ENCODE measurements around the gene FMN1. TPM values are rescaled to one million over a fixed set of nuclear protein-coding genes. Genes with fewer than 3 reads are reported as not detected.

The FMN1 gene
- total RNA-seq, 2 donors from 2014 or later = 5.4 to 9.4 TPM

- intact Hi-C loops (cut with DNase I) = no loop called here
- DNase-seq (no peak), ATAC-seq (no peak)
These were observed 392.1 kb downstream of the FMN1 start for GRCh38 chr15:32802286-32802936.

DNA sequence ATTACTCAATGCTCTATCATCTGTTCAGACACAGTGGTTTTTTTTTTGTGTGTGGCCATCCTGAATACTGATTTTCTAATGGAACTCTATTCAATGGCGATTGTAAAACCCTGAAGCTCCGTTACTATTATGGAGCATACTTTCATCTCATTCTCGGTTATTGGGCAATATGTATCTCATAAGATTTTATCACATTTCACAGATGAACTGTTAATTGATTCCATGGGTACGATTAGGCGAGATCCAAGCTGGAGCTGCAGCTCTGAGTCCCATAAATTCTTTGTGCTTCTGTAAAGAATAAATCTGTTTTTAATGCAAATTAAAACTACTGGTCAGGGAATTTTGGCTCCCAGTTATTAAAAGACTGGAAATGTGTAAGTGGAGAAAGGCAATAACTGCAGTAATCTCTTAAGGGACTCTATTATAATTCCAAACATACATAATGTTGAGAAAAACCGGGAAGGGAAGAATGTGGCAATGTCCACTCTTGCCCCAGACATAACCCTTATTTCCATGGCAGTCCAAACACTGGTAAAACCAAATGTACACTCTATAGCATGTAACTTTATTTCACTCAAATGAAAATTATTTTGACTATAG, 394.5 kb downstream of the FMN1 start:
- DNase-seq (no peak), ATAC-seq (no peak)
- intact Hi-C loops (cut with DNase I) = no loop called here

GRCh38 chr15:32796856-32797255, 397.7 kb downstream of the FMN1 start:
- intact Hi-C loops (cut with DNase I) = no loop called here
- ATAC-seq (no peak), DNase-seq (no peak)

GRCh38 chr15:32794973-32795372, 399.5 kb downstream of the FMN1 start:
- intact Hi-C loops (cut with DNase I) = no loop called here
- no peak for ATAC-seq
- DNase-seq = no peak

GRCh38 chr15:32792436-32792835, 402.1 kb downstream of the FMN1 start:
- no peak for ATAC-seq

GRCh38 chr15:32790352-32790999, 404.0 kb downstream of the FMN1 start:
- intact Hi-C loops (cut with DNase I) = no loop called here
- no peak for ATAC-seq
- no peak for DNase-seq

More at GRCh38 chr15:32792436-32792835, 402.1 kb downstream of the FMN1 start:
- intact Hi-C loops (cut with DNase I) = no loop called here
- DNase-seq = no peak

DNA sequence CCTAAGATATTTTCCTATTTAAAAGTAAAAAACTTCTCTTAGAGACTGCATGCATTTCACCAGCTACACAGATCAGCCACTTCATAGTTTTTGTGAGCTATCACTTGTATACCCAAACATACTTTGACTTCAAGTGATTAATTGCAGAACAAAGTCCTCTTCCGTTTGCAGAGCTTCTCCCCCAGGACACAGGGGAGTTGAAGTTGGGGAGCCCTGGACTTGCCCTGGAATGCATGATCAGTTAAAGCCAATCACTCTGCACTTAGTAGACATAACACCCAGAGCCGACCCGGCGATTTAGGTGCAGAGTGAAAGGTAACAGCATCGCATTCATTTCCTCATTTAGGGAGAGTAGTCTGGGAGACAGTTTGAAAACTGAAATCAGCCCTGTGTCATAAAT, 406.6 kb downstream of the FMN1 start:
- no peak for ATAC-seq
- DNase-seq = no peak
- intact Hi-C loops (cut with DNase I) = no loop called here

GRCh38 chr15:32786906-32787305, 407.6 kb downstream of the FMN1 start:
- DNase-seq (no peak), ATAC-seq (no peak)
- intact Hi-C loops (cut with DNase I) = no loop called here

GRCh38 chr15:32784581-32784980, 409.9 kb downstream of the FMN1 start:
- ATAC-seq = no peak
- intact Hi-C loops (cut with DNase I) = no loop called here
- DNase-seq = no peak

GRCh38 chr15:32781781-32782180, 412.7 kb downstream of the FMN1 start:
- no peak for DNase-seq
- no peak for ATAC-seq
- intact Hi-C loops (cut with DNase I) = no loop called here

- no peak for ATAC-seq
- no peak for DNase-seq
- intact Hi-C loops (cut with DNase I) = no loop called here
These were observed 415.9 kb downstream of the FMN1 start for GRCh38 chr15:32778391-32779176.

- ATAC-seq = no peak
- intact Hi-C loops (cut with DNase I) = no loop called here
These were observed 419.4 kb downstream of the FMN1 start for GRCh38 chr15:32775103-32775502.

GRCh38 chr15:32774022-32774421, 420.5 kb downstream of the FMN1 start:
- intact Hi-C loops (cut with DNase I) = no loop called here
- ATAC-seq (no peak), DNase-seq (no peak)

More at GRCh38 chr15:32775103-32775502, 419.4 kb downstream of the FMN1 start:
- DNase-seq = no peak

DNA sequence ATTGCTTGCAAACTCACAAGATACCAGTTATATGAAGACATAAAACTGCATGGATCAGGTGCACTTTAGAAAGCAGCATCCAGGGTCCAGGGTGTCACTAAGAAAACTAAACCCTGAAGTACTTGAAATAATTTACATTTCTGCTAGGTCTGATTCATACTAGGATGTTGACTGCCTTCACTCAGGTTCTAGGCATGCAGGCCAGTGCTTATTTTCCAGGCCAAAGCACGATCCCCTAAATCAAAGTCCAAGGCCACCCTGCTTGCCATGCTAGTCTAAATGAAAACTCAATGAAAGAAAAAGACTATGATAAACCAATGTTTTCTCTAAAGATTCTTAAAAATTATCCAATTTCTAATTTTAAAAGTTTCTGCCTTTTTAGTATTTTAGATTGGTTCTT, 427.3 kb downstream of the FMN1 start:
- intact Hi-C loops (cut with DNase I) = no loop called here
- DNase-seq (no peak), ATAC-seq (no peak)

- no peak for DNase-seq
- intact Hi-C loops (cut with DNase I) = no loop called here
- no peak for ATAC-seq
These were observed 428.4 kb downstream of the FMN1 start for GRCh38 chr15:32766101-32766500.

DNA sequence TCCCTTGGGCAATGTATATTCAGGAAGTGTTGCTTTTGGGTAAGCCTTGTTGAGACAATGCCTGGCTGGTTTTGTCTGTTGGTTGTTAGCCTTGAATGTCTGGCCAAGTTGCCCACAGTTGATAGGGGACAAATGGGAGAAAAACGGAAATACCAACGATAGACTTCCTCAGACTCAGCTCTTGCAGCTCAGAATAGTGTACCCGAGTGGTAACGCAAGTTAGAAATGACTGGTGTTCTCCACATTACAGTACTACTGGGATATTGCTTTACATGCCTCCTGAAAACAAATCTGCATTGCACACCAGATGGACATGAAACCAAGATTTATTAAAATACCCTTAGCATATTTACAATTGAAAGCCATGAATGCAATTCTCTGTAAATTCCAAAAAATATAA, 429.3 kb downstream of the FMN1 start:
- DNase-seq (no peak), ATAC-seq (no peak)
- intact Hi-C loops (cut with DNase I) = no loop called here

DNA sequence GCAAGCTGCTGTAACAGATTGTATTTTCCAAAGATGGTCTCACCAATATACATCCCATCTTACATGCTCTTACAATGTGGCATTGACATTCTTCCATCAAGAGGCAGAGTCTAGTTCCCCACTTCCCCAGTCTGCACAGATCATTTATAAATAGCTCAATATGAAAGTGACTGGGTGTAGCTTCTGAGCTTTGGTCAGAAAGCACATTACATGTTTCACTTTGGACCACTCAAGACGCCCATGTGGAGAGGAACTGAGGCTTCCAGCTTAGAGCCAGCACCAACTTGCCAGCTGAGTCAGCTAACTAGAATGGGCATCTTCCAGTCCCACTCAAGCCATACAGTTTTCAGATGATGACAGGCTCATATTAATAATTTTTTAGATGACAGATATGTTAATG, 431.2 kb downstream of the FMN1 start:
- ATAC-seq = no peak
- no peak for DNase-seq
- intact Hi-C loops (cut with DNase I) = no loop called here

DNA sequence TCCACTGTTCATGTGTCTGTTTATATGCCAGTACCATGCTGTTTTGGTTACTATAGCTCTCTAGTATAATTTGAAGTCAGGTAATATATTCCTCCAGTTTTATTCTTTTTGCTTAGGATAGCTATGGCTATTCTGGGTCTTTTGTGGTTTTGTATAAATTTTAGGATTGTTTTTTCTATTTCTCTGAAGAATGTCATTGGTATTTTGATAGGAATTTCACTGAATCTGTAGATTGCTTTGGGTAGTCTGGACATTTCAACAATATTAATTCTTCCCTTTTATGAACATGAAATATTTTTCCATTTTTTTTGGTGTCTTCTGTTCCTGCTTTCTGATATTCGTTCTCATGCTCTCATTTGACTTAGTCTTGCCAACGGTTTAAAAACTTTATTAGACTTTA, 437.1 kb downstream of the FMN1 start:
- intact Hi-C loops (cut with DNase I) = no loop called here
- DNase-seq = no peak

DNA sequence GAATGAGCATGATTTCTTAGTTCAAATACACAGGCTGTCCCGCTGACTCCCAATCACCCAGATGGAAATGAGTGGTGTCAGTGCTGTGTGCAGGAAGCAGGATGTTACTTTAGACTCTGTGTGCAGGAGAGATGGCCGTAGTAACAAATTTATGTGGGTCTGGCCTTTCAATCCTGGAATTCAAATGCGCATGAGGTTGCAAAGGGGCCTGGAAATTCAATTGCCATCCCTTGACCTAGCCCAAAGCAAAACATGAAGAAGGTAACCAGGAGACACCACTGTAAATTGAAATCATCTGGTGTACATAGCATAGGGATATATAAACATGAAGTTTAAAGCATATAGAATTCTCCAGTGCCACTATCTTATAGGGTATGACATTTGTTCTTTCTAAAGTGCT, 443.5 kb downstream of the FMN1 start:
- DNase-seq (no peak), ATAC-seq (no peak)
- intact Hi-C loops (cut with DNase I) = no loop called here

More for the DNA sequence above, 437.1 kb downstream of the FMN1 start:
- no peak for ATAC-seq

DNA sequence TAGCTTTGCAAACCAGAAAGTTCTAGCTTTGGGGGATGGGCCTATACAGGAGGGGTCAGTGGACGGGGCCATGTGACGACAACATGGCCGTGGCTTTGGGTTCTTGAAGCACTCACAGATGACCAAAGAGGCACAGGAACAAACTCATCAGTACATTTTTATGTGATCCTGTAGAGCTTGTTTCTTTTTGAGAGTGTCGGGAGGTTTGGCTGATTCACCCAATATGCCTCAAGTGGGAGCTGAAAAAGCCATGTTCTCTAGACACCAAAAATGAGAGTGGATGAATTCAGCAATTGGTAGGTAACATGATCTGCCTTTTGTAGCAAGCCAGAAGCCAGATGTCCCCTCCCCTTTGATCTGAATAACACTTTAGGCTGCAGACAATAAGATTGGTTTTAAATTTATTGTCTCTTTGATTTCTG, 446.6 kb downstream of the FMN1 start:
- ATAC-seq = no peak
- intact Hi-C loops (cut with DNase I) = no loop called here

More for the DNA sequence above, 446.6 kb downstream of the FMN1 start:
- DNase-seq = no peak

Measured in left cardiac atrium (tissue), 4 donors.